ENCODE measurements around the gene PCBP3. TPM values are rescaled to one million over a fixed set of nuclear protein-coding genes. Genes with fewer than 3 reads are reported as not detected.

The PCBP3 gene
- total and polyA plus RNA-seq, 2 donors from 2014 or later: 2.3 to 5.4 TPM

DNA sequence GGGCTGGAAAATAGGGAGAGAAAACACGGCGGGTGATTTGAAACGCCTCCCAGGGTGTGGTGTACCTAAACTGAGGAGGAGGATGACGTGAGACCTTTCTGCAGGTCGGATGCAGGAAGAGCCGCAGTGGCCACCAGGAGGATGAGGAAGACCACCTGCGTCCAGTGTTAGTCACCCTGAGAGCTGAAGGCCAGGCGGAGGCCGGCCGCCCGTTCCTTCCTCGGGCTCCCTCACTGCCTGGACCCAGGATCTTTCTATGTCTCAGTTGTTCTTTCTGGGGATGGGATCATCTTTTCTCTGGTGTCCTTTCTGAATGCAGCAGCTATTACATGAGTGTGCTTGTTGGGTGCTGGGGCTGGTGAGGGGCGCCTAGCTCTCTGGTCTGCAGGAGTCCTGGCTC, 263.3 kb downstream of the PCBP3 start:
- Histone ChIP-seq H3K36me3 (ENCODE audit: control insufficient read depth in 2 of 3, insufficient read depth in 3 of 3, low read length in 3 of 3) (no peaks in the 10 kb centered on the region), H3K9me3 (ENCODE audit: control insufficient read depth in 2 of 3, insufficient read depth in 1 of 3, low read length in 3 of 3) (no peaks in the 10 kb centered on the region), H3K27me3 (ENCODE audit: control insufficient read depth, insufficient read depth, low read length) (no peaks in the 10 kb centered on the region), H3K9ac (ENCODE audit: low read length in 3 of 3) (no peak overlapping the region), H3K4me1 (ENCODE audit: control insufficient read depth in 2 of 3, insufficient read depth in 2 of 3, low read depth in 1 of 3, low read length in 3 of 3) (no peaks in the 10 kb centered on the region), H3K27ac (ENCODE audit: low read depth in 2 of 2, low read length in 2 of 2) (no peak overlapping the region), H3K4me3 (ENCODE audit: low read length in 3 of 3) (no peak overlapping the region)
- FAIRE-seq (no peak), DNase-seq (peak in 1 of 5 donors; percentile 42)
- TF ChIP-seq, protein P1, sequence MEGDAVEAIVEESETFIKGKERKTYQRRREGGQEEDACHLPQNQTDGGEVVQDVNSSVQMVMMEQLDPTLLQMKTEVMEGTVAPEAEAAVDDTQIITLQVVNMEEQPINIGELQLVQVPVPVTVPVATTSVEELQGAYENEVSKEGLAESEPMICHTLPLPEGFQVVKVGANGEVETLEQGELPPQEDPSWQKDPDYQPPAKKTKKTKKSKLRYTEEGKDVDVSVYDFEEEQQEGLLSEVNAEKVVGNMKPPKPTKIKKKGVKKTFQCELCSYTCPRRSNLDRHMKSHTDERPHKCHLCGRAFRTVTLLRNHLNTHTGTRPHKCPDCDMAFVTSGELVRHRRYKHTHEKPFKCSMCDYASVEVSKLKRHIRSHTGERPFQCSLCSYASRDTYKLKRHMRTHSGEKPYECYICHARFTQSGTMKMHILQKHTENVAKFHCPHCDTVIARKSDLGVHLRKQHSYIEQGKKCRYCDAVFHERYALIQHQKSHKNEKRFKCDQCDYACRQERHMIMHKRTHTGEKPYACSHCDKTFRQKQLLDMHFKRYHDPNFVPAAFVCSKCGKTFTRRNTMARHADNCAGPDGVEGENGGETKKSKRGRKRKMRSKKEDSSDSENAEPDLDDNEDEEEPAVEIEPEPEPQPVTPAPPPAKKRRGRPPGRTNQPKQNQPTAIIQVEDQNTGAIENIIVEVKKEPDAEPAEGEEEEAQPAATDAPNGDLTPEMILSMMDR (IDR thresholded peaks at IDR 0.05; ENCODE audit: borderline replicate concordance, extremely low read depth, insufficient read depth): no peak
- intact Hi-C loops (cut with DNase I): no loop called here

DNA sequence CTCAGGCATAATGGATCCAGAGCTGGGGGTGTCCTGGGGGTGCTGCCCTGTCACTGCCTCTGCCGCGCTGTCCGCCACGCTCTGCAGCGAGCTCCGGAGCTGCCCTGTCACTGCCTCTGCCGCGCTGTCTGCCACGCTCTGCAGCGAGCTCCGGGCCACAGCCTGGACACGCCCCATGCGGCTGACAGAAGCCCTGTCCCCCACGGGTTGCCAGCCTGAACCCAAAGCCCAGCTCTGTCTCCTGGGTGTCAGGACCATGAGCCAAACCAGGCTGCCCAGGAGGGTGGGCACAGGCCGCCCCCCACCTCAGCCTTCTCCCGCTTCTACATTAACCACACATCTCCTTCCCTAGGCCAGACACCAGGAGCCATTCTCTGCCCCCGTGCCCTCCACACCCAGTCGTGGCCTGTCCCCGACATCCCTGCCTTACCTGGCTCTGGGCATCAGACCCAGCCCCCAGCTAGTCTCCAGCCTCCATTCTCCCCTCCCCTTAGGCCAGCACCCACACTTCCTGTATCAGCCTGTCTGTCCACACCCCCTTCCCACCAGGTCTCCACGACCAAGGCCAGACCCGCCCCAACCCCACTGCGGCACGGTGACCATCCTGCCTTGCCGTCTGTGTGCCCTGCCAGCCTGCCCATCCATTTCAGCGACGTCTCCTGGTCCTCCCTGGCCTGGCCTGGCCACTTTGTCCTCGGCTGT, 265.2 kb downstream of the PCBP3 start:
- Histone ChIP-seq H3K27ac (ENCODE audit: low read depth in 2 of 2, low read length in 2 of 2) (no peak overlapping the region), H3K9me3 (ENCODE audit: control insufficient read depth in 2 of 3, insufficient read depth in 1 of 3, low read length in 3 of 3) (no peaks in the 10 kb centered on the region), H3K4me3 (ENCODE audit: low read length in 3 of 3) (no peak overlapping the region), H3K27me3 (ENCODE audit: control insufficient read depth, insufficient read depth, low read length) (no peaks in the 10 kb centered on the region), H3K36me3 (ENCODE audit: control insufficient read depth in 2 of 3, insufficient read depth in 3 of 3, low read length in 3 of 3) (no peaks in the 10 kb centered on the region), H3K9ac (ENCODE audit: low read length in 3 of 3) (no peak overlapping the region), H3K4me1 (ENCODE audit: control insufficient read depth in 2 of 3, insufficient read depth in 2 of 3, low read depth in 1 of 3, low read length in 3 of 3) (no peaks in the 10 kb centered on the region)
- TF ChIP-seq, protein P1 (IDR thresholded peaks at IDR 0.05; ENCODE audit: borderline replicate concordance, extremely low read depth, insufficient read depth): no peak
- DNase-seq (peak in 1 of 5 donors; percentile 47), FAIRE-seq (no peak)
- intact Hi-C loops (cut with DNase I): no loop called here

DNA sequence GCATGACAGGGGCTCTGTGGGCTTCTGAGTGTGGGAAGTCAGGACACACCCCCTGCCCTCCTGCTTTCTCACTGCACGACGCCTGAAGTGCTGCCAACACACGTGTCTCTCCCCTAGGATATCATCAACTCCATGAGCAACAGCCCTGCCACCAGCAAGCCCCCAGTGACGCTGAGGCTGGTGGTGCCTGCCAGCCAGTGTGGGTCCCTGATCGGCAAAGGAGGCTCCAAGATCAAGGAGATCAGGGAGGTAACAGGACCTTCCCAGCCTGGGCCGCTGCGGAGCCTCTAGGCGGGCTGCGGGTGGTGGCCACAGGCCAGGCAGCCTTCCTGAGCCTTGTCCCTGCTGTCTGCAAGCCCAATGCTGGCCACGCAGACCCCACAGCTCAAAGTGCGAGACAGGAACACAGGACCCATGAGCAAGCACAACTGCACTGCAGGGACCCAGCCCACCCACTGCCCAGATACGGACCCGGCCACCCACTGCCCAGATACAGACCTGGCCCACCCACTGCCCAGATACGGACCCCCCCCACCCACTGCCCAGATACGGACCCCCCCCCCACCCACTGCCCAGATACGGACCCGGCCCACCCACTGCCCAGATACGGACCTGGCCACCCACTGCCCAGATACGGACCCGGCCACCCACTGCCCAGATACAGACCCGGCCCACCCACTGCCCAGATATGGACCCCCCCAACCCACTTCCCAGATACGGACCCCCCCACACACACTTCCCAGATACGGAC, 265.9 kb downstream of the PCBP3 start:
- H3K27me3 ChIP-seq (ENCODE audit: control insufficient read depth, insufficient read depth, low read length): no peaks in the 10 kb centered on the region
- DNase-seq: peak in 2 of 5 donors; percentile 68 to 81
- H3K9me3 ChIP-seq (ENCODE audit: control insufficient read depth in 2 of 3, insufficient read depth in 1 of 3, low read length in 3 of 3): no peaks in the 10 kb centered on the region
- no peak overlapping the region for H3K4me3 ChIP-seq (ENCODE audit: low read length in 3 of 3)
- TF ChIP-seq, protein P1 (IDR thresholded peaks at IDR 0.05; ENCODE audit: borderline replicate concordance, extremely low read depth, insufficient read depth): no peak
- no peaks in the 10 kb centered on the region for H3K4me1 ChIP-seq (ENCODE audit: control insufficient read depth in 2 of 3, insufficient read depth in 2 of 3, low read depth in 1 of 3, low read length in 3 of 3)
- no peak overlapping the region for H3K9ac ChIP-seq (ENCODE audit: low read length in 3 of 3)
- H3K27ac ChIP-seq (ENCODE audit: low read depth in 2 of 2, low read length in 2 of 2): no peak overlapping the region
- FAIRE-seq: no peak
- intact Hi-C loops (cut with DNase I): no loop called here
- H3K36me3 ChIP-seq (ENCODE audit: control insufficient read depth in 2 of 3, insufficient read depth in 3 of 3, low read length in 3 of 3): no peaks in the 10 kb centered on the region

All from kidney (tissue), 14 donors.